Activated CD4-positive, alpha-beta T cell treated with anti-CD3 and anti-CD28 coated beads for 36 hours (primary cell): ENCODE measurements around the gene ADAMTS16. TPM values are rescaled to one million over a fixed set of nuclear protein-coding genes. Genes with fewer than 3 reads are reported as not detected.

ENCODE experiments used
- ATAC-seq: fragments of 200-7000 bp; cut with Tn5 transposase; one replicate; pipeline ENCODE4 v1.10.0; 2021; ENCODE audit warnings: mild to moderate bottlenecking, moderate library complexity
- CTCF ChIA-PET: fragments of 350-600 bp; sonication (Branson Sonifier 250); formaldehyde crosslinking; loops from one replicate; lab custom pipeline; 2021; ENCODE audit warnings: antibody characterized with exemption; lab: Charles Lee
- POLR2A ChIA-PET: fragments of 350-600 bp; sonication (Branson Sonifier 250); formaldehyde crosslinking; loops from one replicate; lab custom pipeline; 2021; ENCODE audit warnings: antibody characterized with exemption, inconsistent platforms; lab: Charles Lee
- DNase-seq: peaks from one replicate; pipeline ENCODE4 v3.0.0-alpha.2; 2020
- H3K27ac Mint-ChIP-seq: one replicate; pipeline ENCODE4 v1.8.0; 2021; ENCODE audit warnings: mixed read lengths
- H3K27me3 Mint-ChIP-seq: one replicate; pipeline ENCODE4 v1.8.0; 2021; ENCODE audit warnings: mixed read lengths
- H3K36me3 Mint-ChIP-seq: one replicate; pipeline ENCODE4 v1.8.0; 2021; ENCODE audit warnings: low read depth, mixed read lengths
- H3K4me1 Mint-ChIP-seq: one replicate; pipeline ENCODE4 v1.8.0; 2021; ENCODE audit warnings: mixed read lengths
- H3K4me3 Mint-ChIP-seq: one replicate; pipeline ENCODE4 v1.8.0; 2021; ENCODE audit warnings: mild to moderate bottlenecking, moderate library complexity, mixed read lengths
- H3K9me3 Mint-ChIP-seq: one replicate; pipeline ENCODE4 v1.8.0; 2021; ENCODE audit warnings: low read depth, mixed read lengths
- intact Hi-C, 2 experiments: fragments of 100-400 bp; cut with DNase I in 1 of 2; cut with micrococcal nuclease in 1 of 2; formaldehyde crosslinking; loops; one replicate each; pipeline versions ENCODE4 v1.14.2 to v1.15.1; 2022 to 2024; cut with DNase I, micrococcal nuclease
- total RNA-seq, 2 experiments: library from RNA; stranded (reverse); gene quantifications; one replicate each; pipeline ENCODE4 v1.2.3, GENCODE V29; 2021

ADAMTS16 gene
- total RNA-seq, 2 experiments from 2014 or later: not detected

DNA sequence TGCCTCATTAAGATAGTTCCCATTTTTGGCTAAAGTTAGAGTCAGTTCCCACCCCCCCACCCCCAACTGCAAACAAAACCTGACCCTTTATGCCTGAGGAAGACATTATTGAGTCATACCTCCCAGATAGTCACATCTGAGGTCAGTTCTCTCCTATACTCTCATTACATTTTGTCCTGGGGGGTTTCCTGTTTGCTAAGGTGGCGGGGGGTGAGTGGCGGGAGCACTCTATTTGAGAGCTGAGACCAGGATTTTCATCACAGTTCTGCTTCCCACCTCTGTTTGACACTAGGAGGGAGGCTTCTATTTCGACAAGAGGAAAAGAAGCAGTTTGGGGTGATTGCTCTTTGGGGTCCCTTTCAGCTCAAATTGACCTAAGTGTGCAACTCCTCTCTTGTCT is 222.9 kb downstream of the ADAMTS16 start:
- no peak for DNase-seq
- Mint-ChIP-seq H3K27me3 (no peaks in the 10 kb centered on the region), H3K27ac (no peak overlapping the region), H3K4me1 (no peaks in the 10 kb centered on the region), H3K9me3 (no peaks in the 10 kb centered on the region), H3K36me3 (no peaks in the 10 kb centered on the region), H3K4me3 (no peak overlapping the region)
- ChIA-PET POLR2A (interaction anchor here (0.6 kb wide), 1 partner anchor 86 kb away, joined by 4 read pairs; no protein-coding TSS in a partner anchor), CTCF (no interaction called here)
- intact Hi-C loops: no loop called here
- ATAC-seq: no peak

DNA sequence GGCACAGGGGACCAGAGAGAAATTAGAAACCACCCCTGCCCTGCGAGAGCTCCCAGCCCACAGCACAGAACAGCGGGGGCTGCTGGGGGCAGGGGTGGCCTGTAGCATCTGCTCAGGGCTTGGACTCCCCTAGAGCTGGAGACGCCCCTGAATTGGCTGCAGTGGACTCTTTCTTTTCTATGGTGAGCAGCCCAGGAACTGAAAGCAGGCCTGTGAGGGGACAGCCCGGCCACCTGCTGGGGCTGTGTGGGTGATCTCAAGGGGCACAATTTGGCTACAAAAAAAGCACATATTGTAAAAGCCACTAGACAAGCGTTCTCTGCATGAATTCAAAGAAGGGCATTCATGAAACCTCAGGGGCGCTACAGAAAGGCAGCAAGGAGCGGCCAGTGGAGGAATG is 224.8 kb downstream of the ADAMTS16 start:
- H3K27ac Mint-ChIP-seq: no peak overlapping the region
- CTCF ChIA-PET: no interaction called here
- no peak overlapping the region for H3K4me3 Mint-ChIP-seq
- H3K36me3 Mint-ChIP-seq: no peaks in the 10 kb centered on the region
- POLR2A ChIA-PET: no interaction called here
- no peak for ATAC-seq
- H3K27me3 Mint-ChIP-seq: no peaks in the 10 kb centered on the region
- H3K9me3 Mint-ChIP-seq: no peaks in the 10 kb centered on the region
- intact Hi-C loops: no loop called here
- H3K4me1 Mint-ChIP-seq: no peaks in the 10 kb centered on the region
- no peak for DNase-seq

DNA sequence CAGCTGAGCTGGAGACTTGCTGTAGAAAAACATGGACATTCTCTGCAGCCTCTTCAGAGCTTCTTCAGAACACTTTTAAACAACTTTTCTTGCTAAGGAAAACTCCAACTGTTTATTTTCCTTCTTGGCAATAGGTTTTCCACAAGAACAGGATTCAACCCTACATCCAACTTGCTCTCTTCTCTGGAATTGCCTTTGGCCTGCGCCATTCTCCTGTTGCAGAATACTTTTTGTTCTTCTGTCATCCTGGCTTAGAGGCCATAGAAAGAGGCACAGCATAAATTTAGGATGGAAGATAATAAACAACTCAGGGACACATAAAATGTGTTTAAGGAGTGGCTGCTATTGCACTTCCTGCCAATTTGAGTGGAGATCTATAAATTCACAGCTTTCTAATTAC is 227.6 kb downstream of the ADAMTS16 start:
- Mint-ChIP-seq H3K4me3 (no peak overlapping the region), H3K27ac (no peak overlapping the region), H3K4me1 (no peaks in the 10 kb centered on the region), H3K9me3 (no peaks in the 10 kb centered on the region), H3K27me3 (no peaks in the 10 kb centered on the region), H3K36me3 (no peaks in the 10 kb centered on the region)
- POLR2A ChIA-PET: no interaction called here
- ATAC-seq (no peak), DNase-seq (no peak)
- intact Hi-C loops: no loop called here
- CTCF ChIA-PET: interaction anchor here (0.7 kb wide), 1 partner anchor 222 kb away, joined by 3 read pairs; no protein-coding TSS in a partner anchor

DNA sequence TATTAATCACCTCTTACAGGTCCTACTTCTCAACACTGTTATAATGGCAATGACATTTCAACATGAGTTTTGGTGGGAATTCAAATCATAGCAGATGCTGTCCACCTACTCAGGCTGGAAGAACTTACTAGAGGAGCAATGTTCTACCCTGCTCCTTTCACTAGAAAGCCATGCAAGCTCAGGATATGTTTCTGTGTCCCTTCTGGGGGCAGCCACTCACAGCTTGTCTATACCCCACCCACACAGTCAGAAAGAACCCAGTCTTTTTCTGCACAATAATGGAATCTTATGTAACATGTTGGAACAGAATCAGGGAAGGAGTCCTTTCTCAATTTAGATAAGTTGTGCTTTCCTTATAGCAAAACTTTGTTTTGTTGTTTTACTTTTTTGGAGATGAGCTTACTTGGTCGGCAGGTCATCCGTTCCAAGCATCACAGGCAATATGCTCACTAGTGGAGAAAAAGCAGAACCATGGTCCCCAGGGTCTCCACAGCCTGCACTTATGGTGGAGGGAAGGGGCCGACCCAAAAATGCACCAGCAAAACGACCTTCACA is 229.0 kb downstream of the ADAMTS16 start:
- Mint-ChIP-seq H3K27ac (no peak overlapping the region), H3K27me3 (no peaks in the 10 kb centered on the region), H3K4me3 (no peak overlapping the region), H3K36me3 (no peaks in the 10 kb centered on the region), H3K9me3 (no peaks in the 10 kb centered on the region), H3K4me1 (no peaks in the 10 kb centered on the region)
- DNase-seq (no peak), ATAC-seq (no peak)
- ChIA-PET CTCF (interaction anchor here (0.6 kb wide), 1 partner anchor 485 kb away, joined by 5 read pairs; no protein-coding TSS in a partner anchor), POLR2A (no interaction called here)
- intact Hi-C loops: no loop called here
